ENCODE data around the gene CAMK2A.
"Not testable (repeated sequence)": the region's sequence is repeated elsewhere in the genome, so short reads cannot be mapped to it uniquely, and the experiment has no call there.

CAMK2A gene

DNA sequence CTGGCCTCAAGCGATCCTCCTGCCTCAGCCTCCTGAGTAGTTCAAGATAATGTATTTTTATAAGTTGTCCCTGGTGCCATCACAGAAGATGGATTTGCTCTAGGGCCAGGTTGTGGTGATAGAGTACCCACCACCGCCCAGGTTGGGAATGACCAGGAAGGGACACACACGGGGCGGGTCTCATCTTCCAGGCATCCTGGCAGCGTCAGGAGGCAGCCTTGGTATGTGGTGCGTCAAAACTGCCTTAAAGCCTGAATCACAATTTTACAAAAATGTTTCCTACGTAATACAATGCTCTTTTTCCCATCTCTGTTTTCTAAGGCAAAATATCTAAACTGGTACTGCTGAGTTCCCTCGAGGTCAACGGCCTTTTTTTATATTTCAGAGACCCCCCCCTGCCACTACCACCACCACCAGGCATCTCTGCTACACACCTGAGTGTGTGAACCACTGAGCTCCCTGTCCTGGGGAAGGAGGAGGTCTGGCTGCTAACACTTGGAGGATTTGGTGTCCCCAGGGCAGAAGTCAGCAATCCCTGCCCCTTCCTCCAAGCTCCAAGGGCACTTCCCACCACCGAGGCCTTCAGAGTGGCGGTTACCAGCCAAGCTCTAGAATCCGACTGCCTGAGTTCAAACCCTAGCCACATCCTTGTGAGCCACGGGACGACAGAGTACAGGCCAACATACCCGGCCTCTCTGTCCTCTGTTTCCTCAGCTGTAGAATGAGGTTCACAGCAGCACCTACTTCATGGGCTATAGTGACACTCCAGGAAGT is 52.4 kb downstream of the CAMK2A start:
- no peak overlapping the region for H3K27ac Mint-ChIP-seq
- H3K9me3 Mint-ChIP-seq (ENCODE audit: low read depth) = no peaks in the 10 kb centered on the region
- no peak overlapping the region for H3K4me3 Mint-ChIP-seq
- H3K27me3 Mint-ChIP-seq = no peaks in the 10 kb centered on the region
- H3K36me3 Mint-ChIP-seq = no peaks in the 10 kb centered on the region
- H3K4me1 Mint-ChIP-seq (ENCODE audit: low read depth) = no peaks in the 10 kb centered on the region

DNA sequence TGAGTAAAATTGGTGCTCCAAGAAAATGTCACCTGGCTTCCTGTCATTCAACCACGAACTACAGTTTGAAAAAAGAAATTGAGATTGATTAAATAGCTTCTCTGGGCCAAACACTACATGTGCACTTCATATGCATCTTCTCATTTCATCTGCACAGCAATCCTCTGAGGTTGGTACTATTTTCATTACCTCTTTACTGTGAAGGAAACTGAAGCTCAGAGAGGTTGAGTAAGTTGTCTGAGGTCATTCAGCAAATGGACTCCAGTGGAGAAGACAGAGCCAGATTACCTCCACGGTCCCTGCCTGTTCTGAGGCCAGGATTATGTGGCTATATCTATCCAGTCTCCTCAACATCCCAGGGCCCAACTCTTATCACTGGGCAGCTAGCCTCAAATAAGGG is 53.3 kb downstream of the CAMK2A start:
- no peaks in the 10 kb centered on the region for H3K9me3 Mint-ChIP-seq (ENCODE audit: low read depth)
- H3K4me3 Mint-ChIP-seq = no peak overlapping the region
- no peaks in the 10 kb centered on the region for H3K27me3 Mint-ChIP-seq
- H3K27ac Mint-ChIP-seq = no peak overlapping the region
- no peaks in the 10 kb centered on the region for H3K4me1 Mint-ChIP-seq (ENCODE audit: low read depth)
- no peaks in the 10 kb centered on the region for H3K36me3 Mint-ChIP-seq

DNA sequence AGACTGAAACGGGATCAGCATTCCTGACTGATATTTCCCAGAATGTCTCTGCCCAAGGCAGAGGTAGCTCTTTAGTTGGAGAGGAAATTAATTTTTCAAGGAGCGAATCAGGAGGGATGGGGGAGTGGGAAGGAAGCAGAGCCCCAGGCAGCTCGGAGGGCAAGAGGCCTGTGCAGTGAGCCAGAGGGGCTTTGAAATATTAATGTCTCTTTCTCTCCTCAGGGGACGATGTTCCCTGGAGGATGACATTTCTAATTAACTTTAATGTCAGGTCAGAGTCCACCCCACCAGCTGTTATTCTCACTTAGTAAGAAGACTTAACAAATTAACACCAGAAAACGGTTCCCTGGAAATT is 54.1 kb downstream of the CAMK2A start:
- Mint-ChIP-seq H3K27me3 (no peaks in the 10 kb centered on the region), H3K9me3 (ENCODE audit: low read depth) (no peaks in the 10 kb centered on the region), H3K4me3 (no peak overlapping the region), H3K36me3 (no peaks in the 10 kb centered on the region), H3K4me1 (ENCODE audit: low read depth) (no peaks in the 10 kb centered on the region), H3K27ac (no peak overlapping the region)

DNA sequence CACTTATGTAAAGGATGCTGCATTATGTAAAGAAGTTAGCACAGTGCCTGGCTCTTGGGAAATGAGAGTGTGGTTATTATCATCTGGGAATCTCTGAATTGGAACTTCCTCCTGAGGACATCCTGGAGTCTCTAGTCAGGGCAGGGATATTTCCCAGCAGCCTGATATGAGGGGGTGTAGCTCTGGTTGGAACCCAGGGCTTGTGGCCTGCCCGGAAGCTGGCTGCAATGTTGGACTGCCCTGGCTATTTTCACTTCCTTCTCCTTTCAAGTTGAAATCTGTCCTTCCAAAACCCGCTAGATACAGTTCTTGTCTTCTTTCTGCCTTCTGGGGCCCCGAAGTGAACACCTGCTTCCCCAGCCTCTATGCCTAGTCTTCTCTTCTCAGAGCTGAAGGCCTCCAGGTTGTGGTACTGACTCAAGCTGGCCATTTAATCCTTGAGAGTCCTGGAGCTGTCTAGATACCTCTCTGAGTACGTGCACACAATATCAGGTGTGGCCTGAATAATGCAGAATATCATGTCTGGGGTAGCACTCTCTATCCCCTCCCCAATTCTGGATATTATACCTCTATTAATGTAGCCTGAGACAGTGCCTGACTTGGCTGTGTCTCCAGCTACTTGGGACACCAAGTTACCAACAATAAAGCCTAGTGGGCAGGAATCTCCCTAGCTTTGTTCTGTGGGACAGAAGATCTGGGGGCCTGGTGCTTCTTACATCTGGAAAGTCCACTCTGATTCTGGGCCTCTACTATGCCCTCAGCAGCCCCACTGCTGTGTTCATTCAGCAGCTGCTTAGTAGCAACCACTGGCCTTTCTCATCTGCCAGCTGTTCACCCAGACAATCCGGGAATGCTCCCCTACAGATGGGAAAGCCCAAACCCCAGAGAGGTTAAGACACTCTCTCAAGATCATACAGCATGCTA is 54.7 kb downstream of the CAMK2A start:
- Mint-ChIP-seq H3K36me3 (no peaks in the 10 kb centered on the region), H3K4me3 (no peak overlapping the region), H3K9me3 (ENCODE audit: low read depth) (no peaks in the 10 kb centered on the region), H3K27me3 (no peaks in the 10 kb centered on the region), H3K27ac (no peak overlapping the region), H3K4me1 (ENCODE audit: low read depth) (no peaks in the 10 kb centered on the region)

DNA sequence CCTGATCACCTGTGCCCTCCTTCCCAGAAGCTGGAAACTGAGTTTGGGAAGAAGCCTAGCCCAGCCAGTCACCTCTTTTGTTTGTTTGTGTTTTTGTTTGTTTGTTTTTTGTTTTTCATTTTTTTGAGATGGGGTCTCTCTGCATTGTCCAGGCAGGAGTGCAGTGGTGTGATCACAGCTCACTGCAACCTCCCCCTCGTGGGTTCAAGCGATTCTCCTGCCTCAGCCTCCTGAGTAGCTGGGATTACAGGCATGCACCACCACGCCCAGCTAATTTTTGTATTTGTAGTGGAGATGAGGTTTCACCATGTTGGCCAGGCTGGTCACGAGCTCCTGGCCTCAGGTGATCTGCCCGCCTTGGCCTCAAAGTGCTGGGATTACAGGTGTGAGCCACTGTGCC is 55.9 kb downstream of the CAMK2A start:
- H3K4me3 Mint-ChIP-seq; H3K27ac Mint-ChIP-seq; H3K27me3 Mint-ChIP-seq; H3K36me3 Mint-ChIP-seq; H3K4me1 Mint-ChIP-seq (ENCODE audit: low read depth); H3K9me3 Mint-ChIP-seq (ENCODE audit: low read depth): not testable (repeated sequence)

DNA sequence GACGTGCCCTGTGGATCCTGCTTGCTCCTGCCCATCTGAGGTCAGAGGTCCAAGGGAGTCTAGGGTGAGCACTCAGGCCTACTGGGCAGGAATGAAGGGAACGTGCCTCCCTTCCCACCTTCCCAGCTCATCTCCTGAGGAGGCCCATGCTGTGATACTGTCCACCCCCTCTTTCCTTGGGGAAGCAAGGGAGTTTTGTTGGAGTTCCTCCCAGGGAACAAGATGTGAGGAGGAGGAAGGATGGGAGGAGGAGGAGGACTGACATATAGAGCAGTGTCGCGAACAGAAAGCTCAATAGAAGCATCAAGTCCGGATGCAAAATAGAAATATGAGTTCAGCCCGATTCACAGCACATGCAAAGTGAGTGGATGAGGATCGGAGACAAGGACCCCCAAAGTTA is 58.7 kb downstream of the CAMK2A start:
- H3K27me3 Mint-ChIP-seq = no peaks in the 10 kb centered on the region

DNA sequence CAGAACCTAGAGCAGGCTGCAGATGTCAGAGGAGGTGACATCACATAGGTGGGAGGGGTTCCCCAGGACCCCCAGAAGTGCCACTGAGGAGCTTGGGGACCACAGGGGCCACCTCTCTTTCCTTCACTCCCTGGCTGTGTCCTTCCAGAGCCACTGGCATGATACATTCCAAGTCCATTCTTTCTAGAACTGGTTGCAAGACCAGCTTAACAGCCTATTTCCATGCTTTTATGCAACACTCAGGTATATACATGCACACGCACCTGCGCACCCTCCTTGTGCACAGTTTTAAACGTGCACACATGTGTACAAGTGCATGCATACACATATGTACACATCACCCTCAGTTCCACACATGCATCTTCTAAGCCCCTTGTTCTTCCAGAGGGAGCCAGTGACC is 60.0 kb downstream of the CAMK2A start:
- Mint-ChIP-seq H3K9me3 (ENCODE audit: low read depth) (no peaks in the 10 kb centered on the region), H3K4me3 (no peak overlapping the region), H3K4me1 (ENCODE audit: low read depth) (no peaks in the 10 kb centered on the region)

More for the DNA sequence above, 58.7 kb downstream of the CAMK2A start:
- H3K4me3 Mint-ChIP-seq = no peak overlapping the region
- H3K36me3 Mint-ChIP-seq = no peaks in the 10 kb centered on the region
- H3K4me1 Mint-ChIP-seq (ENCODE audit: low read depth) = no peaks in the 10 kb centered on the region
- no peak overlapping the region for H3K27ac Mint-ChIP-seq
- H3K9me3 Mint-ChIP-seq (ENCODE audit: low read depth) = no peaks in the 10 kb centered on the region

DNA sequence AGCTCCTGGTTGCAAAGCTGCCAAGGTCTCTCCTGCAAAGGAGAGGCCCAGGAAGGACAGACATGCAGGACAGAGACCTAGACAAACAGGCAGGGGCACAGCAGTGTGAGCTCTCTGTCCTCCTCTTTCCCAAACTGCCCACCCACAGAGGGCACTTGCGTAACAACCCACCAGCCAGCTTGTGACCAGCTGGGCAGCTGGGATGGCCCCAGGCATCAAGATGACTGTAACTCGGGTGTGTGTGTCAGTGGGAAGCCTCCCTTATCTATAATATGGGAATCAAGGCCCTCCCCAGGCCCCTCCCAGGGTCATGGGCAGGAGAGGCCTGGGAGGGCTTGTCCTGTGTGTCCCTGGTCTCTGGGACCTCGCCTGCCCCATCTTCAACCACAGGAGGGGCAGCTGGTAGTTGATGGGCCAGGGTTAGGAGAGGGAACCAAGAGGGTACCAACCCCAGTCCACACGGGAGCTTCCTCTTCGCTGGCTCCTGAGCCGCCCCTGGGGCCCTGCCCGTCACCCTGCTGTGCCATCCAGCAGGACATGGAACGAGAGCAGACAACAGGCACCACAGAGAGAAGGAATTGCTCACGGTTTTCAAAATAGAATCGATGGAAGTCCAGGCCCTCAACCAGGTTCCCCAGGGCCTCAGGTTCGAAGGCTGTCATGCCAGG is 61.8 kb downstream of the CAMK2A start:
- no peak overlapping the region for H3K4me3 Mint-ChIP-seq
- no peaks in the 10 kb centered on the region for H3K4me1 Mint-ChIP-seq (ENCODE audit: low read depth)
- no peaks in the 10 kb centered on the region for H3K36me3 Mint-ChIP-seq
- H3K27ac Mint-ChIP-seq = no peak overlapping the region
- H3K9me3 Mint-ChIP-seq (ENCODE audit: low read depth) = no peaks in the 10 kb centered on the region
- no peaks in the 10 kb centered on the region for H3K27me3 Mint-ChIP-seq

More for the DNA sequence above, 60.0 kb downstream of the CAMK2A start:
- Mint-ChIP-seq H3K27ac (no peak overlapping the region), H3K36me3 (no peaks in the 10 kb centered on the region), H3K27me3 (no peaks in the 10 kb centered on the region)

DNA sequence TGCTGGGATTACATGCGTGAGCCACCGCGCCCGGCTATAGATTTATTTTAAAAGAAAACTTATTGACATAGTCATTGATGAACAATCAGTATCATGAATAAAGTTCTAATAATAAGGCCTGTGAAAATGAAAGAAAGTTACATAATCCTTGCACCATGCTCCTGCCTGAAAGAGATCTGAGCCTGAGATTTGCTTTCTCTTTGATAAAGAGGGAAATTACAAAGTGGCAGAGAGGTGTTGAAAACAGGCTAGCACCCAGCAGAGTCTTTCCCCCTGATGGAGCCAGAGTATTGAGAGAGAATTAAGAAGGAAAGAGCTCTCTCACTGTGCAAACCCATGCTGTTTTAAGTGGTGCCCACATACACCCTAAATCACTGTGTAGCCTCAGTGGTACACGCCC is 62.5 kb downstream of the CAMK2A start:
- no peak overlapping the region for H3K4me3 Mint-ChIP-seq
- H3K9me3 Mint-ChIP-seq (ENCODE audit: low read depth) = no peaks in the 10 kb centered on the region
- H3K4me1 Mint-ChIP-seq (ENCODE audit: low read depth) = no peaks in the 10 kb centered on the region
- H3K27ac Mint-ChIP-seq = no peak overlapping the region
- no peaks in the 10 kb centered on the region for H3K27me3 Mint-ChIP-seq
- H3K36me3 Mint-ChIP-seq = no peaks in the 10 kb centered on the region

DNA sequence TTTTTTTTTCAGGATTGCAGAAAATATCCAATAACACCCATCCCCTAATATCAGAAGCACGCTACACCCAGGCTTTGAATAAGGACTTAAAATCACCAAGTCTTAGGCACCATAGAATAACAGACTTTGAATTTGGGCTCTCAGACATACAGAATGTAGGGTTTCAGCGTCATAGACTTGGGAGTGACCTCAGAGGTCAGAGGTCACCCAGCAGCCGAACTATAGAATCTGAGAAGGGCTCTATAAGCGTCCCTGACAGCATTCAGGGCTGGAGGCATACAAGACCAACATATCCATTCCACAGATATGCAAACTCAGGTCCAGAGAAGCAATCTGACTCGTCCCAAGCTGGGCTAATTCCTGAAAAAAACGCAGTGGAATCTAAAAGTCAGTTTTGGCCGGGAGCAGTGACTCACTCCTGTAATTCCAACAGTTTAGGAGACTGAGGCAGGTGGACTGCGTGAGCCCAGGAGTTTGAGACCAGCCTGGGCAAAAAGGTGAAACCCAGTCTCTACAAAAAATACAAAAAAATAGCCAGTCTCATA is 65.0 kb downstream of the CAMK2A start:
- H3K4me3 Mint-ChIP-seq = no peak overlapping the region
- no peaks in the 10 kb centered on the region for H3K4me1 Mint-ChIP-seq (ENCODE audit: low read depth)
- no peaks in the 10 kb centered on the region for H3K27me3 Mint-ChIP-seq
- no peaks in the 10 kb centered on the region for H3K9me3 Mint-ChIP-seq (ENCODE audit: low read depth)
- H3K36me3 Mint-ChIP-seq = no peaks in the 10 kb centered on the region
- no peak overlapping the region for H3K27ac Mint-ChIP-seq

DNA sequence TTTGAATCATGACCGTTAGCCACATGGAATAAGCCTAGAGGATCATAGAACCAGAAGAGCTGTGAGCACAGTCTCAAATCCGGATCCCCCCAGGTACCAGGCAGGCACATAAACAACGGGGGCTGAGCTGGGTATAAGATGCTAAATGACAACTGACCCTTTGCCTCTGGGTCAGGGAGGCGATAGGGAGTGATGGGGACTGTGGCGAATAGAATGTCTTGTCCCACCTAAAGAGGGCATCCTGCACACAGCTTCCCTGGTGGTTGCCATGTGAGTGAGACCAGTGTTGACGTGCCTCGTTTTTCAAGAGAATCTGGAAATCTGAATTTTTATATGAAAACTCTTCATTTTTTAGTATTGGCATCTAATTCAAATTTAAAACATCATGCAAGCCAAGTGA is 66.1 kb downstream of the CAMK2A start:
- no peaks in the 10 kb centered on the region for H3K36me3 Mint-ChIP-seq
- no peaks in the 10 kb centered on the region for H3K9me3 Mint-ChIP-seq (ENCODE audit: low read depth)
- H3K4me3 Mint-ChIP-seq = no peak overlapping the region
- H3K27ac Mint-ChIP-seq = no peak overlapping the region
- no peaks in the 10 kb centered on the region for H3K27me3 Mint-ChIP-seq
- no peaks in the 10 kb centered on the region for H3K4me1 Mint-ChIP-seq (ENCODE audit: low read depth)

DNA sequence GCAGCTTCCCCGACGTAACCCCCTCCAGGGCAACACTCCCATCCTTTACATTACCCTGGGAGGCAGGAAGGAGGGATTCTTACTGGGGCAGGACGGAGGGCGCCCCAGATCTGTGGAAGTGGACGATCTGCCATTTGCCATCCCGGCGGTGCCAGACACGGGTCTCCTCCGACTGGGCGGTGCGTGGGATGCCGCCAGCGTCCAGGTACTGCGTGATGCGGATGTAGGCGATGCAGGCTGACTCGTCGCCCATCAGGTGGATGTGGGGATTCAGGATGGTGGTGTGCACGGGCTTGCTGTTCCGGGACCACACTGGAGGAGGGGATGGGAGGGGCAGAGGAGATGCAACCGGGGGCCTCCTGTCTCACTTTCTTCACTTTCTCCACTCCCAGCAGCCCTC is 66.7 kb downstream of the CAMK2A start:
- Mint-ChIP-seq H3K4me1 (ENCODE audit: low read depth) (no peaks in the 10 kb centered on the region), H3K4me3 (no peak overlapping the region)

DNA sequence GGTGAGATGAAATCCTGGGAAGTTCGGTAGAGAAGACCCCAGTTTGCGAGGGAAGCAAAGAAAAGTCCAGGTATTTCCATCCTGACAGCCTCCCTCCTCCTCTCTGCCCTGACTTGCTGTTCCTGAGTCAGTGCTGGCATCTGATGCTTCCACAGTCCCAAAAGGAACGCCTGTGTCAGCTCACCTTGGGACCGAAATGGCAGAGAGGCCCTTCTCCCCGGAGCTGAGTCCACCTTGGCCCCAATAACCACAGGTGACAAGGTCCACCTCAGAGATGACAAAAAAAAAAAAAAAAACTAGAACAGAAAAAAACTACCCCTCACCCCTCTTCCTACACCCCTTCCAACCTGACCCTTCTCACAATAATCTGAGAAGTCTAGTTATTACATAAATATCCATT is 68.1 kb downstream of the CAMK2A start:
- Mint-ChIP-seq H3K36me3 (no peaks in the 10 kb centered on the region), H3K27ac (no peak overlapping the region), H3K9me3 (ENCODE audit: low read depth) (no peaks in the 10 kb centered on the region)

More for the DNA sequence above, 66.7 kb downstream of the CAMK2A start:
- no peaks in the 10 kb centered on the region for H3K36me3 Mint-ChIP-seq
- H3K27ac Mint-ChIP-seq = no peak overlapping the region
- peaks cover 1% of the 10 kb centered on the region for H3K27me3 Mint-ChIP-seq
- no peaks in the 10 kb centered on the region for H3K9me3 Mint-ChIP-seq (ENCODE audit: low read depth)

DNA sequence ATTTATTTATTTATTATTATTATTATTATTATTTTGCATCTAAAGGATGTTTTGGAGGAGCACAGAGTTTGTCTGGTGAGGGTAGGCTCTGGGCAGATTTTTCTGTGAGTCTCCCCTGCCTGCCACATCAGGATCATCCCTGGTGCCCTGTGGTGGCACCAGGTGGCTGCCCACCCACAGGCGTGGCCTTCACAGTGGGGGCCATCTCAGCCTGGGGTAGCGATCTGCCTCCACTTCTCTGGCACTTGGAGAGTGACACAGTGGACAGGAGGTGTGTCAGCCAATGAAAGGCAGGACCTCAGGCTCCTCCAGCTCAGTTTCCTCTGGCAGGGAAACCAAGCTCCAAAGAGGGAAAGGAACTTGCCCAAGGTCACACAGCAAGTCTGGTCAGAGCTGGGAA is 69.7 kb downstream of the CAMK2A start:
- H3K4me1 Mint-ChIP-seq (ENCODE audit: low read depth) = no peaks in the 10 kb centered on the region
- H3K27me3 Mint-ChIP-seq = peaks cover 1% of the 10 kb centered on the region
- no peak overlapping the region for H3K27ac Mint-ChIP-seq
- no peak overlapping the region for H3K4me3 Mint-ChIP-seq
- no peaks in the 10 kb centered on the region for H3K9me3 Mint-ChIP-seq (ENCODE audit: low read depth)
- H3K36me3 Mint-ChIP-seq = no peaks in the 10 kb centered on the region

More for the DNA sequence above, 68.1 kb downstream of the CAMK2A start:
- Mint-ChIP-seq H3K4me1 (ENCODE audit: low read depth) (no peaks in the 10 kb centered on the region), H3K27me3 (peaks cover 1% of the 10 kb centered on the region), H3K4me3 (no peak overlapping the region)

DNA sequence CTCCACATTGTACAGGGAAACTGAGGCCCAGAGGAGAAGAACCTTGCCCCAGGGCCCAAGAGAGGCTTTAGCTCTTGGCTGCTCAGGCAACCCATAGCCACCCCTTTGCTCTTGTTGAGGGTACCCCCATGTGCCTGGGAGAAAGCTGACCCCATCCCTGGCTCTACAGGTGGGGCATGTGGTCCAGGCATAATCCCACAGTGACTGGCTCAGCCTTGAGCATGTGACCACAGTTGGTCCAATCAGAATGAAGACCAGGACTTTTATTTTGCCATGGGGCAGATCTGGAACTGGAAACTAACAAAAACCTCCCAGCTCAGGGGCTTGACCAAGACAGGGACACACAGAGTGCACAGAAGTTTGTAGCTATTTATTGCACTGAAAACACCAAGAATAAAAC is 70.4 kb downstream of the CAMK2A start:
- H3K27me3 Mint-ChIP-seq = peaks cover 1% of the 10 kb centered on the region
- no peak overlapping the region for H3K4me3 Mint-ChIP-seq
- H3K4me1 Mint-ChIP-seq (ENCODE audit: low read depth) = no peaks in the 10 kb centered on the region
- no peaks in the 10 kb centered on the region for H3K9me3 Mint-ChIP-seq (ENCODE audit: low read depth)
- no peak overlapping the region for H3K27ac Mint-ChIP-seq
- no peaks in the 10 kb centered on the region for H3K36me3 Mint-ChIP-seq
